Gastroesophageal sphincter (tissue), 3 donors: ENCODE results near the gene ATP2C2.

Experiments
- CTCF ChIP-seq, 4 experiments: fragments of 200-600 bp in 2 of 4; fragments of 450-650 bp in 2 of 4; sonication (generic) in 1 of 4; IDR thresholded peaks; one replicate each; pipeline ENCODE4 v1.5.1; 2017 to 2019; ENCODE audit warnings: antibody characterized with exemption in 4 of 4, mild to moderate bottlenecking in 2 of 4, moderate library complexity in 2 of 4
- POLR2A ChIP-seq, 2 donors: fragments of 450-650 bp; IDR thresholded peaks; one replicate each; pipeline ENCODE4 v1.6.1; 2017; ENCODE audit warnings: antibody characterized with exemption in 2 of 2, mild to moderate bottlenecking in 2 of 2, moderate library complexity in 1 of 2

- TF ChIP-seq CTCF (IDR thresholded peaks at IDR 0.05): no peak
- no peak for TF ChIP-seq POLR2A (IDR thresholded peaks at IDR 0.05)
Measured at GRCh38 chr16:84500531-84500930, 132.2 kb downstream of the ATP2C2 start.
